Hepatocyte (in vitro differentiated cells): ENCODE data around the gene PPP3CA. TPM values are rescaled to one million over a fixed set of nuclear protein-coding genes. Genes with fewer than 3 reads are reported as not detected.

Experiments used
- DNase-seq: peaks from one replicate; pipeline ENCODE4 v3.0.0-alpha.2; 2016; ENCODE audit warnings: low spot score
- H2AFZ ChIP-seq: fragments of 200-600 bp; sonication (generic); 2 replicates; pipeline ENCODE4 v1.6.0; 2016; ENCODE audit warnings: antibody characterized with exemption, mild to moderate bottlenecking
- H3K27ac ChIP-seq: fragments of 200-600 bp; sonication (generic); 2 replicates; pipeline ENCODE4 v1.5.1; 2016; ENCODE audit warnings: mild to moderate bottlenecking
- H3K27me3 ChIP-seq: fragments of 200-600 bp; sonication (generic); 2 replicates; pipeline ENCODE4 v1.6.1; 2016
- H3K36me3 ChIP-seq: fragments of 200-600 bp; sonication (generic); replicated peaks from 2 replicates; pipeline ENCODE4 v1.5.1; 2016; ENCODE audit warnings: low read depth; ENCODE audit not compliant: insufficient read depth
- H3K4me1 ChIP-seq: fragments of 200-600 bp; sonication (generic); 2 replicates; pipeline ENCODE4 v1.5.1; 2016; ENCODE audit warnings: mild to moderate bottlenecking, moderate library complexity; ENCODE audit not compliant: insufficient read depth
- H3K4me2 ChIP-seq: fragments of 200-600 bp; sonication (generic); 2 replicates; pipeline ENCODE4 v1.6.0; 2016
- H3K4me3 ChIP-seq: fragments of 200-600 bp; sonication (generic); 2 replicates; pipeline ENCODE4 v1.5.1; 2016; ENCODE audit warnings: mild to moderate bottlenecking
- H3K79me2 ChIP-seq: fragments of 200-600 bp; sonication (generic); 2 replicates; pipeline ENCODE4 v1.6.0; 2017; ENCODE audit warnings: mild to moderate bottlenecking
- H3K9me2 ChIP-seq: fragments of 200-600 bp; sonication (generic); replicated peaks from 2 replicates; pipeline ENCODE4 v1.6.0; 2017; ENCODE audit warnings: mild to moderate bottlenecking; ENCODE audit not compliant: insufficient read depth
- H3K9me3 ChIP-seq: fragments of 200-600 bp; sonication (generic); 2 replicates; pipeline ENCODE4 v1.5.1; 2016; ENCODE audit warnings: low read depth, mild to moderate bottlenecking
- H4K20me1 ChIP-seq: fragments of 200-600 bp; sonication (generic); 2 replicates; pipeline ENCODE4 v1.6.0; 2016; ENCODE audit warnings: mild to moderate bottlenecking; ENCODE audit not compliant: insufficient read depth, poor library complexity, severe bottlenecking
- CTCF ChIP-seq: fragments of 200-600 bp; sonication (generic); IDR thresholded peaks from 2 replicates; pipeline ENCODE4 v1.5.1; 2016; ENCODE audit warnings: antibody characterized with exemption, mild to moderate bottlenecking; ENCODE audit not compliant: poor library complexity
- EZH2 ChIP-seq: fragments of 200-600 bp; sonication (generic); IDR thresholded peaks from 2 replicates; pipeline ENCODE4 v1.6.1; 2016; ENCODE audit warnings: antibody characterized with exemption, mild to moderate bottlenecking, borderline replicate concordance
- EZH2phosphoT487 ChIP-seq: fragments of 200-600 bp; sonication (generic); IDR thresholded peaks from one replicate; pipeline ENCODE4 v1.6.1; 2018; ENCODE audit warnings: antibody characterized with exemption, mild to moderate bottlenecking, low read depth, moderate library complexity; ENCODE audit not compliant: unreplicated experiment, severe bottlenecking
- WGBS: methylation state at CpG from one replicate; pipeline ENCODE4 v1.1.6; 2016; ENCODE audit warnings: low lambda C conversion rate; ENCODE audit errors: missing lambda C conversion rate; 5-methylcytosine and 5-hydroxymethylcytosine counted together
- polyA plus RNA-seq: library from polyadenylated mRNA; unstranded; fragments of >200 nt; fragmentation: Nextera tagmentation; extraction: Ambion mirVana; gene quantifications from 2 replicates; pipeline ENCODE4 v1.2.1, GENCODE V29; 2016
- total RNA-seq: library from RNA; depleted of rRNA; stranded (reverse); fragments of >200 nt; gene quantifications from 2 replicates; pipeline ENCODE4 v1.2.3, GENCODE V29; 2014

The PPP3CA gene
- total and polyA plus RNA-seq, 2 experiments from 2014 or later = 12.9 to 49.5 TPM

- Histone ChIP-seq H4K20me1 (peaks cover 56% of the 10 kb centered on the region), H3K27me3 (no peaks in the 10 kb centered on the region), H3K27ac (no peak overlapping the region), H3K4me3 (no peak overlapping the region), H3K9me3 (no peaks in the 10 kb centered on the region), H3K9me2 (no peaks in the 10 kb centered on the region), H2AFZ (no peak overlapping the region), H3K36me3 (no peaks in the 10 kb centered on the region), H3K79me2 (peaks cover 100% of the 10 kb centered on the region), H3K4me1 (no peaks in the 10 kb centered on the region), H3K4me2 (no peak overlapping the region)
- DNase-seq = no peak
- WGBS = 92% methylated on average over 2 of the region's 2 CpGs
- TF ChIP-seq CTCF (no peak), EZH2 (no peak), EZH2phosphoT487 (no peak)
These were observed 8.0 kb downstream of the PPP3CA start for GRCh38 chr4:101339332-101339731.

DNA sequence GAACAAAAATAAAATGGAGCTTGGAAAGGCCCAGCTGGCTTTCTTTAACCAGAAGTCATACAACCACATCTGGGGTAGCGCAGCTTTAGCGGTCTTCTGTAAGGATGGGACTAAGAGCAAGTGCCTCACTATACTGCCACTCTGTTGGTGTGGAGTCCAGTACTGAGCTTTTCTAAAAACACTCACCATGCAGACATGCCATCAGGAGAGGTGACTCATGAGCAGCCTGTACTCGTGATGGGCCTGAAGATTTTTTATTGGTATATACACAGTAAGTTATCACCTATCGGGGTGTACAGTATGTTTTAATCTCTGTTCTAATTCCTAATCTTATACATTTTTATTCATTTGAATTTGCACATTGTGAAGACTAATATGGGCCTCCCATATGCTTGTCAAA is 9.6 kb downstream of the PPP3CA start:
- Histone ChIP-seq H3K27ac (no peak overlapping the region), H4K20me1 (peaks cover 49% of the 10 kb centered on the region), H3K9me3 (no peaks in the 10 kb centered on the region), H3K27me3 (no peaks in the 10 kb centered on the region), H2AFZ (no peak overlapping the region), H3K79me2 (peaks cover 99% of the 10 kb centered on the region), H3K4me2 (no peak overlapping the region), H3K4me3 (no peak overlapping the region), H3K9me2 (no peaks in the 10 kb centered on the region), H3K36me3 (no peaks in the 10 kb centered on the region), H3K4me1 (no peaks in the 10 kb centered on the region)
- no peak for DNase-seq
- 81% methylated on average over 4 of the region's 4 CpGs for WGBS
- TF ChIP-seq CTCF = no peak
- TF ChIP-seq EZH2 = no peak
- TF ChIP-seq EZH2phosphoT487 = no peak

GRCh38 chr4:101334963-101335572 is 12.3 kb downstream of the PPP3CA start:
- no peaks in the 10 kb centered on the region for H3K4me1 ChIP-seq
- TF ChIP-seq CTCF (no peak), EZH2 (no peak), EZH2phosphoT487 (no peak)
- H4K20me1 ChIP-seq = peaks cover 63% of the 10 kb centered on the region
- H3K9me2 ChIP-seq = no peaks in the 10 kb centered on the region
- H3K27me3 ChIP-seq = no peaks in the 10 kb centered on the region
- peaks cover 99% of the 10 kb centered on the region for H3K79me2 ChIP-seq
- DNase-seq = no peak
- 47% methylated on average over 6 of the region's 6 CpGs for WGBS
- H2AFZ ChIP-seq = no peak overlapping the region
- H3K4me3 ChIP-seq = no peak overlapping the region
- H3K4me2 ChIP-seq = peak overlapping the region; percentile 37
- no peak overlapping the region for H3K27ac ChIP-seq
- H3K36me3 ChIP-seq = no peaks in the 10 kb centered on the region
- no peaks in the 10 kb centered on the region for H3K9me3 ChIP-seq
